HG03378 (cell line): ENCODE results near the gene TNFRSF21.

Experiments
- ATAC-seq: cut with Tn5 transposase; IDR thresholded peaks from one replicate; pipeline ENCODE4 v1.9.1; 2021; ENCODE audit warnings: mild to moderate bottlenecking, moderate library complexity; ENCODE audit not compliant: unreplicated experiment

Gene TNFRSF21

GRCh38 chr6:47254051-47254450 is 55.7 kb downstream of the TNFRSF21 start:
- no peak for ATAC-seq

GRCh38 chr6:47253136-47253535 is 56.6 kb downstream of the TNFRSF21 start:
- ATAC-seq = no peak

DNA sequence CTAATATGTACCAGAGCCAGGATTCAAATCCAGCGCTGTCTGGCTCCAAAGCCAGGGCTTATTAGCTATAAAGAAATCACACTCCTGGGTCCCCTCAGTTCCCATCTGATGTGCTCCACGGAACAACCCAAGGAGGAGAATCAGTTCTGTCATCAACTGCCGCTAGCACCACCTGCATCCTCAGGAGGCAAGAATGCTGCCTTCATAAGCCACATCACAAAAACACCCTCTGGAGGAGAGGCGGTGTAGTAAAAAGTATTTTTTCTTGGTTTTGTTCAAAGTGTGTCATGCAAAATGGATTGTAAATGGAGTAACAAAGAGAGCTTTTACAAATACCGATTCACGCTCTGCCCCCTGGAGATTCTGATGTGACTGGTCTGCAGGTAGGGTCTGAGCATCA is 57.1 kb downstream of the TNFRSF21 start:
- ATAC-seq = no peak

- no peak for ATAC-seq
Observed at GRCh38 chr6:47251396-47251795, 58.3 kb downstream of the TNFRSF21 start.

DNA sequence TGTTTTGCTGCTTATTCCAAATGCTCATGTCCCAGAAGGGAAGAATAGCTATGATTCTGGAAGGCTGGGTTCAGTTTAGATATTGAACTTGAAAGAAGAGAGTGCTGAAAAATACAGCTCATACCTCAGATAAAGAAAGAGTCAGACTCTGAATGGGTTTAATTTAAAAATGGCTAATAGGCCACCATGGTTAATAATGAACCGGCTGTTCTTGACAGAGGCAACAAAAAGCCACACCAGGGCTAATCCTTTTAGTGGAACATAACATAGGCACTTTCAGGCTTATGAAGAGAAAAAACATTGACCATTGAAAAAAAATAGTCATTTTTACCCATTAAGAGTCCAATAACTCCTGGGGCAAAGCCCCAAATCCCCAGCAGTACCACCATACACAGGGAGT is 59.4 kb downstream of the TNFRSF21 start:
- no peak for ATAC-seq

DNA sequence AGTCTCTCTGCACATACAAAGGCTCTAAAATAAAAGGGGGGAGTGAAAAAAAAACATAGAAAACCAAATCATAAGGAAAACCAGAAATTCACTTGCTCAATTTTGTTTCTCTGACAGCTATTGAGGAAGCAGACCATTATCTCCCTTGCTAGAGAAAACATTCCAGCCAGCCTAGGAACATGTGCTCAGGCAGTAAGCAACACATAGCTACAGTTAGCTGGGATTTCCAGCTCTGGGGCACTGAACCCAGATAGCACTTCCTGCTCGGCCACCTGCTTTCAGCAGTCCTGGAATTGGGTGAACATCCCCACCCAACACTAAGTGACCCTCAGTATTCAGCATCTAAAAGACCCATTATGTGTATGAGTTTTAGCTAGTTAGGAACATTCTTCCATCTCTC is 61.3 kb downstream of the TNFRSF21 start:
- no peak for ATAC-seq

DNA sequence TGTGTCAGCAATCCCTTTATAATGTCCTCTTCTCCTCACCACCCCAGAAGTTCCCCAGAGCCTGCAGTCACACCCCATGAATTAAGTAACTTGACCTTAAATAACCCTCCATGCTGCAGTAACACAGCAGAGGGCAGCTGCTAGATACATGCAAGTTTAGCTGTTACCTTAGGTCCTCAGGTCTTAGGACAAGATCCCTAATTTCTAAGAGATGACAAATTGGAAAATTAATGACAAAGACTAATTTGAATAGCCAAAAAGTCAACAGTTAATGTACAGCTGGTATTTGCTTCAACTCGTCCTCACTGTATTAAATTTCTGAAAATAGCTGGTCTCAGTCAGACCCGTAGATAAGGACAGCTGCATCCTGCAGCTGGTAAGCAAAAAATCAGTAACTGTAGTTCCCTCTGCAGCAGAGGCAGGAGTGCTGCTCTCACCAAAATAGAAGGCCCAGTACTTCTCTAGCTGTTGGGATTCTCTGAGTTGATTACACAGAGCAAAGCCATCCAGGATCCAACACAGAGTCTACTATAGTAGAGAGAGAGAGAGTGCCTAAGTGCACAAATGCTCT is 62.4 kb downstream of the TNFRSF21 start:
- peak; percentile 43 for ATAC-seq

DNA sequence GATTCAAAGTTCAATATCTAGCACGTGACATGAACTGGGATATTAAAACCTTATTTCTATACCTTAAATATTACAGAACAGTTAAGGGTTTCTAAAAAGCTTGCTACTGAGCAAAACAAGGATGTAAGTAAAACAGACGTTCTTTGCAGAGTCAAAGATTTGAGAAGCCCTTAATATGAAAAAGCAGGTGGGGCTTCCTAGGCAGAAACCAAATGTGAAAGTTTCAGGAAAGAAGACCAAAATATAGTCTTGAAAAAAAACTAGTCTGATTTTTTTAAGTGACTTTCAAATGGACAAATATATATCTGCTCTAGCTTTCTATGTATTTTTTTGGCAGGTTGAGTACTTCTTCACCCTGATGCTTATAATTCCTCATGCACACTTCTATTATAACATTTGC is 63.2 kb downstream of the TNFRSF21 start:
- ATAC-seq = no peak

DNA sequence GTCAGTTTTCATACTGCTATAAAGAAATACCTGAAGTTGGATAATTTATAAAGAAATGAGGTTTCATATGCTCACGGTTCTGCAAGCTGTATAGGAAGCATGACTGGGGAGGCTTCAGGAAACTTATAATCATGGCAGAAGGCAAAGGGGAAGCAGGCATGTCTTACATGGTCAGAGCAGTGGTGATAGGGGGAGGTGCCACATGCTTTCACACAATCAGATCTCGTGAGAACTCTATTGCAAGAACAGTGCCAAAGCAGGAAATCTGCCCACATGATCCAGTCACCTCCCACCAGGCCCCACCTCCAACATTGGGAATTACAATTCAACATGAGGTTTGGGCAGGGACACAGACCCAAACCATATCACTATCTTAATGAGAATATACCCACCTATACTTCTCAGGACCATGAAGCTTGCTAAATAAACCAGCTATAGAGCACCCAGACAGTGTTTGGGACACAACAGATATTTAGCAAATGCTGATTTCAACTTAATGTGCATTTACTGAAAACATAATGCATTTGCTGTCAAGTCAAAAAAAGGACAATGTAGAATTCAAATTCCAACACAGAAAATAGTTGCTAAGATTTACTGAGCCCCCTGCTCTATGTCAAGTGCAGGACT is 63.8 kb downstream of the TNFRSF21 start:
- no peak for ATAC-seq

- peak; percentile 95 for ATAC-seq
Observed at GRCh38 chr6:47242483-47243386, 67.0 kb downstream of the TNFRSF21 start.

- no peak for ATAC-seq
Observed at GRCh38 chr6:47241742-47242482, 67.8 kb downstream of the TNFRSF21 start.

- no peak for ATAC-seq
Observed at GRCh38 chr6:47240277-47240890, 69.3 kb downstream of the TNFRSF21 start.

GRCh38 chr6:47239546-47239945 is 70.2 kb downstream of the TNFRSF21 start:
- ATAC-seq = no peak

DNA sequence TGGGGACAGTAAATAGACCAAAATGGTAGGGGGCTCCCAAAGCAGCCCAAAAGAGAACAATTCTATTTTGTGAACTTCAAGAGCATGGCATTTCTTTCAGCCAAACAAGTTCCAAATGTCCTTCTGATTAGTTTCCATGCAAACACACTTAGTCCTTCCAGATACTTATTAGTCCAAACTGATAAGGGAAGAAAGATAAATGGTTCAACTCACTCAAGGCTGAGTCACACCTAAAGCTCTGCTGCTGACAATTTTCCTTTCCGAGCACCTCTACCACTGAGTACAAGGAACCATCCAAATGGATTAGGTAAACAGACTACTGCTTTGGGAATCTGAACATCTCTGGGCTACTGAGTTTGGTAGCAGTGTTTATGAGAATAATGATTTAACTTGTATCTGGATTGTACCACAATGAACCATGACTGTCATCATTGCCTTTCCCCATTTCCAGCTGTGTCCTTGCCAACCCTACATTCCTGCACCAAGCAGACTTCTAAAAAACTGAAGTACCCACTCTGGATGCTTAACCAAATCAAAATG is 71.2 kb downstream of the TNFRSF21 start:
- ATAC-seq = no peak

GRCh38 chr6:47237196-47237595 is 72.5 kb downstream of the TNFRSF21 start:
- no peak for ATAC-seq

DNA sequence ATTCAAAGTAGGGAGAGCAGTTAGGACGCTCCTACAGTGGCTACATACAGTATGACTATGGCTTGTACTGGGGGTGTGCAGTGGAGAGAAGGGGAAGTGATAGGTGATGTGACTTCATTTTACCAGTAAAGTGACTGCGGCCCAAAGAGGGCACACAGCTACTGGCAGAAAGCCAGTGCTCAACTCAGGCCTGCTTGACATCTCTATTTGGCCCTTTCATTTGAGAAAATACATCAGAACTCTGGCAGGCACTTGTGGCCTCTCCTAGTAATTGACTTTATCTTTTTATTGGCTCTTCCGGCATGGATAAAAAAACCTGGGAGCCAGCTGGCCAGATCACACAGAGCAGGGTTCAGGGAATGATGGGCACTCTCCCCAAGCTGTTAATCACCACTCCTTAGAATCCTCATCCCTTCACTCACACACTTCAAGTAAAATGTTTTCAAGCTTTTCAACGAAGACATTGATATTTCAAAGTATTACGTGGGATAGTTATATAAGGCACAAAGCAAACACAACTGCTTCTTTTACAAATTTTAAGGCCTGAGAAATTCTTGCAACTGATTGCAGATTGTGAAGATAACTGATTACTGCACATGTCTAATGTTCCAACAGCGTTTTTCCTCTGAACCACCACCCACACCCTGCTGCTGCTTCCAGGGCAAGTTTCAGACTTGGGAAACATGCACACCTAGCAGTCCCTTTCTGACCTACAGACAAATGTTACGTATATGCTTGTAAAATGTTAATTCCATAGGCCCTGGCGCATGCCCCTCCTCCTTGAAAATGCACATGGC is 73.5 kb downstream of the TNFRSF21 start:
- peak; percentile 91 for ATAC-seq

GRCh38 chr6:47235421-47235820 is 74.3 kb downstream of the TNFRSF21 start:
- ATAC-seq = no peak

DNA sequence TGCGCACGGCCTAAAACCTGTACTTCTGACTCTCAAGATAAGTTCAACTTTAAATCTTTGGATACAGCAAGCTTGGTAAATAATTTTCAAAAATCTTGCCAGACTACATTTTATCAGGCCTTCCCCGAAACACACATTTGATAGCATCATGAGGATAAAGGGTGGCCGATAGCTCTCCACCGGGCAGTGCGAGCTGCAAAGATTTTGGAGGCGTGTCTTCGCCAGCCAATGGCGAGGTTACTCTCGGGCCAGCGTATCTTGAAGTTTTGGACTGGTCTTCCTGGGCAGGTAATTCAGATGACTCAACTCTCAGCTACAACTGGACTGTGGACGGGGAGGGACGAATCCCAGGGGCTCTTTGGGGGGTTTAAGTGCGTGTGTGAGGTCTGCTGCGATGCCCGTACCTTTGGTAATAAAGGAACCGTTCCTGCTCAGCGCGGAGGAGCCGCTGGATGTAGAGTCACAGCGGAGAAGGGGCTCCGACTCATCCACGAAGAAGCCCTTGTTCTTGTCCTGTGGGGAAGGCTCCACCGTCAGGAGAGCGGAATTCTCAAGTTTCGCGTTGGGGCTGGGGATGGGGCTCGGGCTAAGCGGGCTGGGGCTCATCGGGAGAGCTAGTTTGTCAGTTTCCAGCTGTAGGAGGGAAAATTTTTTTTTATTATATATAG is 75.3 kb downstream of the TNFRSF21 start:
- no peak for ATAC-seq

DNA sequence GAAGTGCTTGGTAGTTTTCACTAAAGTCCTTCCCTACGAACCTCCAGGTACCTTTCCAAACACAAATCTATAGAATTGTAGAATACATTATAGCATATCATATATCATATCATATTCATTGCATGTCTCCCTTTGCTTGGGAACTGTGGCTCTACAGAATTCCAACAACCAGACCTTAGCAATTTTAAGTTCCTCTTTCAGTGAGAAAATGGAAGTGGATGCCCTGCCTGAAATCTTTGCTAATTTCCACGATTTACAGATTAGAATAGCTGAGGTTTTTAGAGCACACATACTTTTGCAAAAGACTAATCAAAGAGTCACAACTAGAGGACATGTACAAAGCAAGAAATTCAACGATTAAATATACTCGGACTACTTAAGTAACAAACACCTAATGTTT is 78.6 kb downstream of the TNFRSF21 start:
- no peak for ATAC-seq
